Heart right ventricle (tissue), 16 donors: ENCODE results near the gene MPL. TPM values are rescaled to one million over a fixed set of nuclear protein-coding genes. Genes with fewer than 3 reads are reported as not detected.

Source experiments
- ATAC-seq, 8 donors: fragments of 200-7000 bp; cut with Tn5 transposase; one replicate each; pipeline ENCODE4 v1.9.1; 2020; ENCODE audit warnings: mild to moderate bottlenecking in 8 of 8, moderate library complexity in 8 of 8, moderate number of reproducible peaks in 1 of 8
- DNase-seq, 2 donors: peaks; one replicate each; pipeline ENCODE4 v3.0.0-alpha.2; 2020
- H3K27ac ChIP-seq, 10 donors: fragments of 200-600 bp; sonication (generic) in 2 of 10; one replicate each; pipeline versions ENCODE4 v1.5.0 to v1.8.0; 2020 to 2022; ENCODE audit warnings: mild to moderate bottlenecking in 3 of 10
- H3K27me3 ChIP-seq, 7 donors: fragments of 200-600 bp; one replicate each; pipeline ENCODE4 v1.8.0; 2021 to 2022; ENCODE audit warnings: mild to moderate bottlenecking in 2 of 7
- H3K36me3 ChIP-seq, 9 donors: fragments of 200-600 bp; sonication (generic) in 1 of 9; one replicate each; pipeline versions ENCODE4 v1.5.0 to v1.8.0; 2020 to 2022; ENCODE audit warnings: mild to moderate bottlenecking in 2 of 9
- H3K4me1 ChIP-seq, 9 donors: fragments of 200-600 bp; sonication (generic) in 1 of 9; one replicate each; pipeline versions ENCODE4 v1.5.0 to v1.8.0; 2020 to 2022; ENCODE audit warnings: mild to moderate bottlenecking in 4 of 9
- H3K4me3 ChIP-seq, 10 donors: fragments of 200-600 bp; sonication (generic) in 2 of 10; one replicate each; pipeline versions ENCODE4 v1.5.0 to v1.8.0; 2020 to 2022; ENCODE audit warnings: mild to moderate bottlenecking in 7 of 10, moderate library complexity in 2 of 10
- H3K9me3 ChIP-seq, 11 donors: fragments of 200-600 bp in 10 of 11; sonication (generic) in 2 of 11; one replicate each; pipeline versions ENCODE4 v1.5.0 to v1.8.0; 2013 to 2022; ENCODE audit warnings: mild to moderate bottlenecking in 2 of 11, control low read depth in 1 of 11, moderate library complexity in 1 of 11
- WGBS, 2 donors: extraction: QIAGEN DNeasy Blood & Tissue Kit; methylation state at CpG; one replicate each; pipeline ENCODE4 v1.1.7; 2013; ENCODE audit warnings: inconsistent platforms in 1 of 2; 5-methylcytosine and 5-hydroxymethylcytosine counted together
- intact Hi-C, 10 donors: fragments of 100-400 bp; cut with DNase I; formaldehyde crosslinking; loops; one replicate each; pipeline versions ENCODE4 v1.11.1 to v1.14.2; 2022
- polyA plus RNA-seq, 2 donors: library from polyadenylated mRNA; stranded (reverse); fragments of 200-250 nt; gene quantifications; one replicate each; pipeline ENCODE4 v1.2.3, GENCODE V29; 2013
- total RNA-seq, 10 donors: library from RNA; stranded (reverse); fragmentation: NEBNext Ultra II Directional in 3 of 10; extraction: Animal tissue kit (Norgen Biotek cat#: 25700) in 3 of 10; gene quantifications; one replicate each; pipeline versions ENCODE4 v1.2.1 to v1.2.4, GENCODE V29; 2021 to 2023
- TF ChIP-seq, protein P1 (sequence below), 9 donors: fragments of 200-600 bp; sonication (generic) in 2 of 9; IDR thresholded peaks; one replicate each; pipeline versions ENCODE4 v1.5.0 to v1.8.0; 2021 to 2022; ENCODE audit warnings: antibody characterized with exemption in 9 of 9, mild to moderate bottlenecking in 5 of 9, moderate library complexity in 1 of 9
- donor health status: Arrhythmogenic right ventricular cardiomyopathy.
- donor health status: ischemic (EF 13 %, LVEDD 7.1; RV severe dilation, severe dysfunction).
- donor health status: healthy with polysubstance abuse.
- donor health status: DM: no; HTN: yes; CAD: no.
- donor health status: DM: no; HTN: no; CAD: no.
- donor health status: ischemic (EF 25% LVEDD 6.9; RV normal size, moderate dysfunction).
- donor health status: ischemic (EF 25% LVEDD 5.7; RV mildly dilated, moderate dysfunction).
- donor health status: healthy.
- donor health status: DM: yes; HTN: yes; CAD: no.
- donor health status: Ischemic cardiomyopathy.
- donor health status: ischemic (EF 35%, LVEDD 5.7; RV mildly dilated, moderate dysfunction).
- donor health status: nonischemic (EF 11% LVEDD 7.7; RV severe dilation, severe dysfunction).
- donor health status: DM: yes; HTN: yes; CAD: no.
- donor health status: PGD.
- donor health status: ischemic (EF 29% LVEDD 5.4; RV normal size, mild dysfunction).
- donor health status: nonischemic (EF 23%, LVEDD 6.1; RV moderate dilation, normal function).

The MPL gene
- total and polyA plus RNA-seq, 12 donors, result 0.03 to 1.2 (median 0.37) TPM

DNA sequence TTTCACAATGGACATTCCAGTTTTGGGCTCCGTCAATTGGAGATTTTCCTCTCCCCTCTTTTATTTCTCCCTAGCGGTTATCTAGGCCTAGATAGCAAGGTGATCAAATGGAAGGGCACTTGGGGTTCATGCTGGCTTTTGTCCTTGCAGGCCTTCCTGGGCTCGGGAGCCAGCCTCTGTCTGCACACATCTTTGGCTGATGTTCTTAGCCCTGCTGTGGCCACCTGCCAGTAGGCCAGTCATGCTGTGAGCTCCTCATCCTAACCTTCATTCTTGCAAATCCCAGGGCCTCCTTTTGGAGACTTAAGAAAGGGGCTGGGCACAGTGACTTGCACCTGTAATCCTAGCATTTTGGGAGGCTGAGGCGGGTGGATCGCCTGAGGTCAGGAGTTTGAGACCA lies 23.4 kb upstream of the MPL start:
- no peaks in the 10 kb centered on the region for H3K9me3 ChIP-seq
- TF ChIP-seq, protein P1, sequence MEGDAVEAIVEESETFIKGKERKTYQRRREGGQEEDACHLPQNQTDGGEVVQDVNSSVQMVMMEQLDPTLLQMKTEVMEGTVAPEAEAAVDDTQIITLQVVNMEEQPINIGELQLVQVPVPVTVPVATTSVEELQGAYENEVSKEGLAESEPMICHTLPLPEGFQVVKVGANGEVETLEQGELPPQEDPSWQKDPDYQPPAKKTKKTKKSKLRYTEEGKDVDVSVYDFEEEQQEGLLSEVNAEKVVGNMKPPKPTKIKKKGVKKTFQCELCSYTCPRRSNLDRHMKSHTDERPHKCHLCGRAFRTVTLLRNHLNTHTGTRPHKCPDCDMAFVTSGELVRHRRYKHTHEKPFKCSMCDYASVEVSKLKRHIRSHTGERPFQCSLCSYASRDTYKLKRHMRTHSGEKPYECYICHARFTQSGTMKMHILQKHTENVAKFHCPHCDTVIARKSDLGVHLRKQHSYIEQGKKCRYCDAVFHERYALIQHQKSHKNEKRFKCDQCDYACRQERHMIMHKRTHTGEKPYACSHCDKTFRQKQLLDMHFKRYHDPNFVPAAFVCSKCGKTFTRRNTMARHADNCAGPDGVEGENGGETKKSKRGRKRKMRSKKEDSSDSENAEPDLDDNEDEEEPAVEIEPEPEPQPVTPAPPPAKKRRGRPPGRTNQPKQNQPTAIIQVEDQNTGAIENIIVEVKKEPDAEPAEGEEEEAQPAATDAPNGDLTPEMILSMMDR (IDR thresholded peaks at IDR 0.05), result no peak
- intact Hi-C loops, result no loop called here
- H3K36me3 ChIP-seq, result peaks cover 0 to 93% (median 0%) of the 10 kb centered on the region in 9 donors
- WGBS, 2 donors, result 93 to 97% methylated on average over 5 of the region's 5 CpGs
- H3K4me3 ChIP-seq, result no peak overlapping the region
- H3K27me3 ChIP-seq, result no peaks in the 10 kb centered on the region
- ATAC-seq (no peak), DNase-seq (no peak)
- H3K4me1 ChIP-seq, result peaks cover 0 to 16% (median 0%) of the 10 kb centered on the region in 9 donors
- H3K27ac ChIP-seq, result no peak overlapping the region

DNA sequence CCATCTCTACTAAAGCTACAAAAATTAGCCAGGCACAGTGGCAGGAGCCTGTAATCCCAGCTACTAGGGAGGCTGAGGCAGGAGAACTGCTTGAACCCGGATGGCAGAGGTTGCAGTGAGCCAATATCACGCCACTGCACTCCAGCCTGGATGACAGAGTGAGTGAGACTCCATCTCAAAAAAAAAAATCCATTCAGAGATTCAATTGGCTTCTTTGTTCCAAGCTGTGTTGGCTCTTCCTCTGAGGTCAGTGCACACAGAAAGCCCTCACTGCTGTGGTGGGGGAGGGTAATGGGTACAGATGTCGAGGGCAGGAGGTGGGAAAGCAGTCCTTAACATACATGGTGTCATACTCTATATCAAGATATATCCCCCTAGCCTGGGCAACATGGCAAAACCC lies 22.1 kb upstream of the MPL start:
- no peaks in the 10 kb centered on the region for H3K27me3 ChIP-seq
- no peaks in the 10 kb centered on the region for H3K9me3 ChIP-seq
- H3K4me3 ChIP-seq, result no peak overlapping the region
- WGBS, 2 donors, result 87 to 94% methylated on average over 3 of the region's 3 CpGs
- no peak for DNase-seq
- H3K27ac ChIP-seq, result no peak overlapping the region
- intact Hi-C loops, result no loop called here
- TF ChIP-seq, protein P1 (IDR thresholded peaks at IDR 0.05), result no peak
- H3K4me1 ChIP-seq, result peaks cover 0 to 12% (median 0%) of the 10 kb centered on the region in 9 donors
- peaks cover 0 to 92% (median 0%) of the 10 kb centered on the region in 9 donors for H3K36me3 ChIP-seq
- no peak for ATAC-seq

DNA sequence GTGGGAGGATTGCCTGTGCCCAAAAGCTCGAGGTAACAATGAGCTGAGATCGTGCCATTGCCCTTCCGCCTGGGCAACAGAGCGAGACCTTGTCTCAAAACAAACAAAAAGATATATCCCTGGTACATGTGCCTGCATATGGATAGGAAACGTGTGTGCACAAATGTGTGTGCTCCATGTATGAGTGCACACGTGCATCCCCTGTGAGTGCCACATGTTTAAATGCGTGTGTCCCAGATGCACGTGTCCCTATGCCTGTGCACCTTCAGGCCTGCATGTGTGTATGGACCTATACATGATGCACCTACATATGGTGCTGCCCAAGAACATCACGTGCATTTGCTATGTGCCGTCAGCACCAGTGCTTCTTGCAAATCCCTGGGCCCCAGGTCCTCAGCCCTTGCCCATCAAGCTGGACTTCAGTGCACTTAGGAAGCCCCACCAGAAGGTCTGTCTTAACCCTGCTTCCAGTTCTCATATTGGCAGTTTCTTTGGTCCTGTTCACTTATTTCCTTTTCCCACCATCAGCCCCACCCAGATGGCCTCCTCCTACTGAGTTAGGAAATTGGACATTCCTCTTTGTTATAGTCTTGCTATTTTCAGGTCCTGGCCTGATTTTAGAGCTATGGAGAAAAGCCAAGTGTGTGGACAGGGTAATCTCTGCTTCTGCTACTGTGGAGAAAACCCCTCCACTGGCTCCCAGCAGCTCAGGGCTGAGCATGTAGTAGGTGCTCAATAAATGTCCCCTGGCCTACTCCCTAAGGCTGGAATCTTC lies 21.5 kb upstream of the MPL start:
- H3K36me3 ChIP-seq, result peaks cover 0 to 90% (median 0%) of the 10 kb centered on the region in 9 donors
- no peak overlapping the region for H3K4me3 ChIP-seq
- H3K4me1 ChIP-seq, result peaks cover 0 to 12% (median 0%) of the 10 kb centered on the region in 9 donors
- H3K27me3 ChIP-seq, result no peaks in the 10 kb centered on the region
- no peak overlapping the region for H3K27ac ChIP-seq
- TF ChIP-seq, protein P1 (IDR thresholded peaks at IDR 0.05), result no peak
- no peaks in the 10 kb centered on the region for H3K9me3 ChIP-seq
- intact Hi-C loops, result no loop called here
- 92 to 99% methylated on average over 10 of the region's 10 CpGs for WGBS, 2 donors
- ATAC-seq, result no peak
- no peak for DNase-seq

DNA sequence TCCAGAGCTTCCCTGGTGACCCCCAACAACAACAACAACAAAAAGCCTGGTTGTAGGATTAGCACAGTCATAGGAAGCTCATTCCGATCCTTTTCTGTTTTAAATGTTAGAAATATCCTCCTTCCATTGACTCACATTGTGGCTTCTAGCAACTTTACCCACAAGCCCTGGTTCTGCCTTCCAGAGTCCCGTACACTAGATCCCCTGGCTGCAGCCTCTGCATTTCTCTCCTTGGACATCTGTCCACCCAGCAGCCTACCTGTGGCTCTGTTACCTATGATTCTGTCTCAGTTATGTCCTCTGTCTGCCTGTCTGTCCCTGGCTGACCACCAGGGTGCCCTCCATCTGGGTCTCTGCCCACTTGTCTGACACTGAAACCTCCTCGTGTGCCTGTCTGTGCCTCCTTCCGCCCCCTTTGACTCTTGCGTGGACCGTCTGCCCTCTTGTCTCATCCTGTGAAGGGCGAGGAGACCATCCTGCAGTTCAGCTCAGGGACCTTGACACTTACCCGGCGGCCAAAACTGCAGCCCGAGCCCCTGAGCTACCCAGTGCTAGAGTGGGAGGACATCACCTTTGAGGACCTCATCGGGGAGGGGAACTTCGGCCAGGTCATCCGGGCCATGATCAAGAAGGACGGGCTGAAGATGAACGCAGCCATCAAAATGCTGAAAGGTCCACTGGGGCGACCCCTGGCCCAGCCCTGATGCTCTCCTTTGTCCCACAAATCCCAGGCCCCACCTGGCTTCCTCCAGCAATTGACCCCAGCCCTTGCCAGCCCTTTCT lies 20.7 kb upstream of the MPL start:
- H3K4me3 ChIP-seq, result no peak overlapping the region
- H3K27ac ChIP-seq, result no peak overlapping the region
- DNase-seq (no peak), ATAC-seq (no peak)
- TF ChIP-seq, protein P1 (IDR thresholded peaks at IDR 0.05), result no peak
- peaks cover 0 to 90% (median 0%) of the 10 kb centered on the region in 9 donors for H3K36me3 ChIP-seq
- H3K9me3 ChIP-seq, result no peaks in the 10 kb centered on the region
- 90 to 92% methylated on average over 16 of the region's 16 CpGs for WGBS, 2 donors
- intact Hi-C loops, result no loop called here
- H3K27me3 ChIP-seq, result no peaks in the 10 kb centered on the region
- peaks cover 0 to 12% (median 0%) of the 10 kb centered on the region in 9 donors for H3K4me1 ChIP-seq
